HG02981 (cell line): ENCODE results near the gene LCAT.
"Not testable (repeated sequence)": the region's sequence is repeated elsewhere in the genome, so short reads cannot be mapped to it uniquely, and the experiment has no call there.

ENCODE experiments used
- ATAC-seq: cut with Tn5 transposase; IDR thresholded peaks from one replicate; pipeline ENCODE4 v1.9.1; 2021; ENCODE audit warnings: mild to moderate bottlenecking, moderate library complexity; ENCODE audit not compliant: unreplicated experiment

LCAT gene

GRCh38 chr16:67915831-67916723 lies 27.8 kb downstream of the LCAT start:
- ATAC-seq = no peak

GRCh38 chr16:67915496-67915769 lies 28.5 kb downstream of the LCAT start:
- not testable (repeated sequence) for ATAC-seq

- no peak for ATAC-seq
Measured at GRCh38 chr16:67914758-67915495, 29.0 kb downstream of the LCAT start.

- ATAC-seq = no peak
Measured at GRCh38 chr16:67910158-67910557, 33.8 kb downstream of the LCAT start.

GRCh38 chr16:67909056-67909742 lies 34.7 kb downstream of the LCAT start:
- no peak for ATAC-seq

- no peak for ATAC-seq
Measured at GRCh38 chr16:67907397-67908180, 36.3 kb downstream of the LCAT start.

GRCh38 chr16:67902831-67903230 lies 41.1 kb downstream of the LCAT start:
- ATAC-seq = no peak

GRCh38 chr16:67901734-67902133 lies 42.2 kb downstream of the LCAT start:
- no peak for ATAC-seq

GRCh38 chr16:67897231-67897630 lies 46.7 kb downstream of the LCAT start:
- ATAC-seq = no peak

GRCh38 chr16:67893743-67894399 lies 50.0 kb downstream of the LCAT start:
- ATAC-seq = no peak

GRCh38 chr16:67892899-67893742 lies 50.8 kb downstream of the LCAT start, which contains the start of gene PSKH1:
PSKH1 (plus strand) TSS chr16:67893254; CDS start chr16:67908750, 15,496 bp downstream.
- ATAC-seq = peak; percentile 93

- no peak for ATAC-seq
Measured at GRCh38 chr16:67892375-67892774, 51.5 kb downstream of the LCAT start.
